HepG2 (cell line): ENCODE measurements around the gene PSMB1. TPM values are rescaled to one million over a fixed set of nuclear protein-coding genes. Genes with fewer than 3 reads are reported as not detected.

Source experiments
- AGO1 ChIP-seq: fragments of 200-400 bp; formaldehyde crosslinking; IDR thresholded peaks from 2 replicates; pipeline ENCODE4 v1.6.1; 2017; ENCODE audit warnings: mild to moderate bottlenecking, low read depth, low read length, moderate library complexity; ENCODE audit not compliant: poor library complexity, severe bottlenecking
- FOXK1 ChIP-seq: sonication (generic); formaldehyde crosslinking; IDR thresholded peaks from 2 replicates; pipeline ENCODE4 v1.4.0; 2020; ENCODE audit warnings: low read depth, missing genetic modification reagents, borderline replicate concordance
- FOXP1 ChIP-seq, 2 experiments: fragments of 450-650 bp in 1 of 2; IDR thresholded peaks; 2 replicates each; pipeline ENCODE4 v1.6.1; 2017 to 2018; ENCODE audit warnings: antibody characterized with exemption in 1 of 2
- NFIB ChIP-seq: sonication (generic); formaldehyde crosslinking; IDR thresholded peaks from 2 replicates; pipeline ENCODE4 v1.9.0; 2021; ENCODE audit warnings: missing genetic modification reagents, mild to moderate bottlenecking, borderline replicate concordance
- NFYC ChIP-seq: IDR thresholded peaks from 2 replicates; pipeline ENCODE4 v1.6.1; 2016; ENCODE audit warnings: missing genetic modification reagents, missing compliant biosample characterization
- PHB2 ChIP-seq: fragments of 450-650 bp; IDR thresholded peaks from 2 replicates; pipeline ENCODE4 v1.6.1; 2018; ENCODE audit not compliant: partially characterized antibody
- PLSCR1 ChIP-seq: sonication (generic); formaldehyde crosslinking; IDR thresholded peaks from 2 replicates; pipeline ENCODE4 v1.5.0; 2020; ENCODE audit warnings: missing genetic modification reagents, mild to moderate bottlenecking, borderline replicate concordance
- SOX13 ChIP-seq, 3 experiments: fragments of 450-650 bp in 1 of 3; sonication (generic) in 1 of 3; formaldehyde crosslinking in 1 of 3; IDR thresholded peaks in 2 of 3; conservative IDR thresholded peaks in 1 of 3; 2 replicates each; pipeline versions ENCODE4 v1.5.0 to v1.6.1; 2016 to 2020; ENCODE audit warnings: antibody characterized with exemption in 1 of 3, mild to moderate bottlenecking in 1 of 3, missing compliant biosample characterization in 1 of 3, missing genetic modification reagents in 1 of 3, moderate library complexity in 1 of 3
- SRF ChIP-seq: IDR thresholded peaks from 2 replicates; pipeline ENCODE4 v1.6.1; 2011; ENCODE audit warnings: mild to moderate bottlenecking, low read depth, low read length, moderate library complexity
- WIZ ChIP-seq: sonication (generic); formaldehyde crosslinking; IDR thresholded peaks from 2 replicates; pipeline ENCODE4 v1.5.1; 2020; ENCODE audit warnings: mild to moderate bottlenecking, missing genetic modification reagents
- YEATS4 ChIP-seq: sonication (generic); formaldehyde crosslinking; IDR thresholded peaks from 2 replicates; pipeline ENCODE4 v1.4.0; 2020; ENCODE audit warnings: missing genetic modification reagents, borderline replicate concordance
- ZNF224 ChIP-seq: sonication (generic); formaldehyde crosslinking; IDR thresholded peaks from 2 replicates; pipeline ENCODE4 v1.5.0; 2020; ENCODE audit warnings: mild to moderate bottlenecking, missing genetic modification reagents
- ZNF326 ChIP-seq: sonication (generic); formaldehyde crosslinking; IDR thresholded peaks from 2 replicates; pipeline ENCODE4 v1.4.0; 2020; ENCODE audit warnings: missing genetic modification reagents, borderline replicate concordance
- ZNF557 ChIP-seq: sonication (generic); formaldehyde crosslinking; IDR thresholded peaks from 2 replicates; pipeline ENCODE4 v1.4.0; 2020; ENCODE audit warnings: missing genetic modification reagents
- ZNF609 ChIP-seq: sonication (generic); formaldehyde crosslinking; IDR thresholded peaks from 2 replicates; pipeline ENCODE4 v1.4.0; 2020; ENCODE audit warnings: mild to moderate bottlenecking, missing genetic modification reagents, borderline replicate concordance
- ZNF768 ChIP-seq: sonication (generic); formaldehyde crosslinking; IDR thresholded peaks from 2 replicates; pipeline ENCODE4 v1.4.0; 2020; ENCODE audit warnings: missing genetic modification reagents
- ZNF770 ChIP-seq: sonication (generic); formaldehyde crosslinking; IDR thresholded peaks from 2 replicates; pipeline ENCODE4 v1.5.0; 2020; ENCODE audit warnings: mild to moderate bottlenecking, missing genetic modification reagents
- polyA plus RNA-seq, 8 experiments: library from polyadenylated mRNA; depleted of rRNA in 3 of 8; stranded (reverse) in 7 of 8; unstranded in 1 of 8; fragments of >200 nt; fragmentation: Illumina TruSeq in 4 of 8; extraction: Trizol in 4 of 8; gene quantifications; 2 replicates each; pipeline versions ENCODE4 v1.2.1 to v1.2.3, GENCODE V29; 2011 to 2016; ENCODE audit warnings: low read depth in 4 of 8, missing spikeins in 1 of 8, mixed read lengths in 1 of 8; ENCODE audit not compliant: insufficient read depth in 1 of 8
- total RNA-seq, 5 experiments: library from RNA; depleted of rRNA; stranded (reverse); fragments of >200 nt; fragmentation: Illumina TruSeq; extraction: Trizol; gene quantifications; 2 replicates each; pipeline ENCODE4 v1.2.3, GENCODE V29; 2016; ENCODE audit warnings: low read depth in 1 of 5
- TF ChIP-seq, protein P1 (sequence below): sonication (generic); formaldehyde crosslinking; IDR thresholded peaks from 2 replicates; pipeline ENCODE4 v1.8.1; 2023; ENCODE audit warnings: mild to moderate bottlenecking, missing genetic modification reagents

Gene PSMB1
- total and polyA plus RNA-seq, 2 of the 13 experiments (the other 11 are each of a cell fraction or from before 2014, with no cell fraction given): 528 to 592 TPM

DNA sequence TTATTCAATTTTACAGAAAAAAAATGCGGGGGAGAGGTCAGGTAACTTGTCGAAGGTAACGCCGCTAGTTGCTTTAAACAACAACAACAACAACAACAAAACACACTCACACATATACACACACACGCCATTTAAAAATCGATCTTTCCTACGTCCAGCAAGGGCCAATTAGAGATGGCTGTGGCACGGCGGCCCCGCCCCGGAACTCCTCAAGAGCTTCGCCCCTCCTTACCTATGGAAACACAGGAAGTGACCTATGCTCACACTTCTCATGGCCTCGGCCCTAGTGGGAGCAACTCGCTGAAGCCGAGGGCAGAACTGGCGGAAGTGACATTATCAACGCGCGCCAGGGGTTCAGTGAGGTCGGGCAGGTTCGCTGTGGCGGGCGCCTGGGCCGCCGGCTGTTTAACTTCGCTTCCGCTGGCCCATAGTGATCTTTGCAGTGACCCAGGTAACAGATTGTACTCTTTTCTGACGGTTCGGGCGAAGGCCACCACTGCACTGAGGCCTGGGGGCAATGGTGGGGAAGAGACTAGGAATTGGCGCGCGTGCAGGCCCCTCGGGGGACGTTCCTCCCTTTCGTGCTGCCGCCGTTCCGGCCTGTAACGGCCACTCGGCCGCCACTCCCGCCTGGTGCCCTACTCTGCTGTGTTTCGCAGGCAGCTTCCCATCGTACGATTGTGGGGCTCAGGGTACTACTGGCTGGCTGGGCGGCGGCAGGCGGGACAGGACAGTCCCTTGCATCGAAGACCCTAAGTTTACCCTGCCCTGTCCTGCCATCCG, 1.1 kb upstream of the PSMB1 start, which contains the start of gene TBP (continued):
- TF ChIP-seq NFIB (peak; percentile 84; the same call in 1 of the 2 replicates), NFYC (CRISPR knock-in tag) (peak; percentile 86), ZNF557 (no peak), ZNF768 (CRISPR knock-in tag) (peak; percentile 71; the same call in 1 of the 2 replicates), ZNF770 (CRISPR knock-in tag) (0 out of 2 replicates have a peak, but pooled peaks have one; percentile 48), FOXP1 (IDR thresholded peaks at IDR 0.05) (peak; percentile 99), FOXP1 (CRISPR knock-in tag; IDR thresholded peaks at IDR 0.05) (peak; percentile 91), WIZ (CRISPR knock-in tag) (no peak), ZNF224 (CRISPR knock-in tag) (peak; percentile 64; the same call in 1 of the 2 replicates), ZNF609 (CRISPR knock-in tag) (peak; percentile 38; the same call in 1 of the 2 replicates), SRF (peak; percentile 75), AGO1 (peak; percentile 63), PLSCR1 (no peak), YEATS4 (CRISPR knock-in tag) (peak; percentile 93), PHB2 (no peak), SOX13 (IDR thresholded peaks at IDR 0.05) (no peak), SOX13 (CRISPR knock-in tag; conservative IDR thresholded peaks at IDR 0.05 in 1 of 2, IDR thresholded peaks at IDR 0.05 in 1 of 2) (peak in 1 of 2 experiments; percentile 62; a peak in 1 of 4 replicates), FOXK1 (CRISPR knock-in tag) (peak; percentile 99), ZNF326 (no peak)
- TF ChIP-seq, protein P1, sequence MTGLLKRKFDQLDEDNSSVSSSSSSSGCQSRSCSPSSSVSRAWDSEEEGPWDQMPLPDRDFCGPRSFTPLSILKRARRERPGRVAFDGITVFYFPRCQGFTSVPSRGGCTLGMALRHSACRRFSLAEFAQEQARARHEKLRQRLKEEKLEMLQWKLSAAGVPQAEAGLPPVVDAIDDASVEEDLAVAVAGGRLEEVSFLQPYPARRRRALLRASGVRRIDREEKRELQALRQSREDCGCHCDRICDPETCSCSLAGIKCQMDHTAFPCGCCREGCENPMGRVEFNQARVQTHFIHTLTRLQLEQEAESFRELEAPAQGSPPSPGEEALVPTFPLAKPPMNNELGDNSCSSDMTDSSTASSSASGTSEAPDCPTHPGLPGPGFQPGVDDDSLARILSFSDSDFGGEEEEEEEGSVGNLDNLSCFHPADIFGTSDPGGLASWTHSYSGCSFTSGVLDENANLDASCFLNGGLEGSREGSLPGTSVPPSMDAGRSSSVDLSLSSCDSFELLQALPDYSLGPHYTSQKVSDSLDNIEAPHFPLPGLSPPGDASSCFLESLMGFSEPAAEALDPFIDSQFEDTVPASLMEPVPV: no peak
